Adipocyte (in vitro differentiated cells): ENCODE measurements around the gene IL1RAPL1.

Source experiments
- DNase-seq: peaks from one replicate; pipeline ENCODE4 v3.0.0-alpha.2; 2015; ENCODE audit warnings: low read depth
- H3K27me3 ChIP-seq: replicated peaks from 2 replicates; pipeline ENCODE4 v1.7.0; 2013; ENCODE audit warnings: mild to moderate bottlenecking, low read length, moderate library complexity; ENCODE audit not compliant: control insufficient read depth, insufficient read depth
- H3K36me3 ChIP-seq: 2 replicates; pipeline ENCODE4 v1.7.0; 2013; ENCODE audit warnings: low read length, mild to moderate bottlenecking, moderate library complexity; ENCODE audit not compliant: control insufficient read depth, insufficient read depth, severe bottlenecking
- H3K4me1 ChIP-seq: 2 replicates; pipeline ENCODE4 v1.7.0; 2013; ENCODE audit warnings: mild to moderate bottlenecking, low read length, moderate library complexity; ENCODE audit not compliant: control insufficient read depth, insufficient read depth
- H3K4me3 ChIP-seq: 2 replicates; pipeline ENCODE4 v1.7.0; 2013; ENCODE audit warnings: mild to moderate bottlenecking, low read length, moderate library complexity
- H3K9ac ChIP-seq: 2 replicates; pipeline ENCODE4 v1.7.0; 2013; ENCODE audit warnings: mild to moderate bottlenecking, low read length, moderate library complexity
- H3K9me3 ChIP-seq: 2 replicates; pipeline ENCODE4 v1.7.0; 2013; ENCODE audit warnings: mild to moderate bottlenecking, low read length, moderate library complexity; ENCODE audit not compliant: control insufficient read depth

Gene IL1RAPL1

GRCh38 chrX:29947225-29947624 lies 1360.0 kb downstream of the IL1RAPL1 start:
- no peak overlapping the region for H3K4me3 ChIP-seq

GRCh38 chrX:29948653-29949052 lies 1361.4 kb downstream of the IL1RAPL1 start:
- Histone ChIP-seq H3K4me1 (peaks cover 5% of the 10 kb centered on the region), H3K36me3 (no peaks in the 10 kb centered on the region)

More at GRCh38 chrX:29947225-29947624, 1360.0 kb downstream of the IL1RAPL1 start:
- Histone ChIP-seq H3K9me3 (no peaks in the 10 kb centered on the region), H3K9ac (no peak overlapping the region), H3K27me3 (no peaks in the 10 kb centered on the region), H3K4me1 (no peaks in the 10 kb centered on the region), H3K36me3 (no peaks in the 10 kb centered on the region)
- peak; percentile 52 for DNase-seq

GRCh38 chrX:29952016-29952415 lies 1364.8 kb downstream of the IL1RAPL1 start:
- peaks cover 3% of the 10 kb centered on the region for H3K27me3 ChIP-seq
- H3K9me3 ChIP-seq = no peaks in the 10 kb centered on the region
- peak; percentile 1 for DNase-seq
- no peaks in the 10 kb centered on the region for H3K36me3 ChIP-seq
- H3K9ac ChIP-seq = no peak overlapping the region
- peaks cover 5% of the 10 kb centered on the region for H3K4me1 ChIP-seq
- no peak overlapping the region for H3K4me3 ChIP-seq

More at GRCh38 chrX:29948653-29949052, 1361.4 kb downstream of the IL1RAPL1 start:
- no peak overlapping the region for H3K4me3 ChIP-seq
- no peaks in the 10 kb centered on the region for H3K9me3 ChIP-seq
- H3K9ac ChIP-seq = no peak overlapping the region
- H3K27me3 ChIP-seq = no peaks in the 10 kb centered on the region
- DNase-seq = peak; percentile 8

GRCh38 chrX:29962061-29962460 lies 1374.8 kb downstream of the IL1RAPL1 start:
- Histone ChIP-seq H3K4me1 (no peaks in the 10 kb centered on the region), H3K36me3 (no peaks in the 10 kb centered on the region), H3K4me3 (no peak overlapping the region), H3K27me3 (no peaks in the 10 kb centered on the region), H3K9me3 (no peaks in the 10 kb centered on the region), H3K9ac (no peak overlapping the region)
- no peak for DNase-seq

- Histone ChIP-seq H3K36me3 (no peaks in the 10 kb centered on the region), H3K4me1 (no peaks in the 10 kb centered on the region), H3K9me3 (no peaks in the 10 kb centered on the region), H3K4me3 (no peak overlapping the region), H3K27me3 (peaks cover 8% of the 10 kb centered on the region), H3K9ac (no peak overlapping the region)
- no peak for DNase-seq
Measured at GRCh38 chrX:29965634-29966033, 1378.4 kb downstream of the IL1RAPL1 start.

GRCh38 chrX:29992083-29992482 lies 1404.8 kb downstream of the IL1RAPL1 start:
- Histone ChIP-seq H3K36me3 (no peaks in the 10 kb centered on the region), H3K4me1 (no peaks in the 10 kb centered on the region), H3K9ac (no peak overlapping the region), H3K4me3 (no peak overlapping the region), H3K9me3 (peaks cover 7% of the 10 kb centered on the region), H3K27me3 (no peaks in the 10 kb centered on the region)
- no peak for DNase-seq

- no peak for DNase-seq
- no peak overlapping the region for H3K9ac ChIP-seq
- H3K36me3 ChIP-seq = no peaks in the 10 kb centered on the region
- H3K4me1 ChIP-seq = no peaks in the 10 kb centered on the region
- no peaks in the 10 kb centered on the region for H3K27me3 ChIP-seq
- H3K9me3 ChIP-seq = no peaks in the 10 kb centered on the region
- no peak overlapping the region for H3K4me3 ChIP-seq
Measured at GRCh38 chrX:30005813-30006212, 1418.6 kb downstream of the IL1RAPL1 start.
